ENCODE data around the gene DLX5.

- TF ChIP-seq CTCF (IDR thresholded peaks at IDR 0.05) (no peak), EZH2 (IDR thresholded peaks at IDR 0.05; ENCODE audit: borderline replicate concordance, insufficient read depth, low read depth, low read length, poor library complexity, severe bottlenecking) (no peak)
Measured at GRCh38 chr7:96987719-96988118, 36.9 kb downstream of the DLX5 start.
